Epithelial cell of esophagus (primary cell): ENCODE results near the gene UGT1A7.

Source experiments
- DNase-seq: peaks from one replicate; pipeline ENCODE4 v3.0.0; 2010; ENCODE audit warnings: low read depth
- H3K4me3 ChIP-seq: 2 replicates; pipeline ENCODE4 v1.5.1; 2011; ENCODE audit warnings: mild to moderate bottlenecking, low read length, control low read depth
- CTCF ChIP-seq: IDR thresholded peaks from 2 replicates; pipeline ENCODE4 v1.5.1; 2011; ENCODE audit warnings: low read depth, mild to moderate bottlenecking, low read length, control low read depth, inconsistent platforms; ENCODE audit not compliant: insufficient read depth; ENCODE audit errors: missing control alignments

Gene UGT1A7

GRCh38 chr2:233817995-233818638 is 136.4 kb downstream of the UGT1A7 start:
- no peak for DNase-seq
- no peak for TF ChIP-seq CTCF
- no peak overlapping the region for H3K4me3 ChIP-seq

- TF ChIP-seq CTCF: no peak
- H3K4me3 ChIP-seq: no peak overlapping the region
- DNase-seq: no peak
These were observed 137.2 kb downstream of the UGT1A7 start for GRCh38 chr2:233818639-233819621.

DNA sequence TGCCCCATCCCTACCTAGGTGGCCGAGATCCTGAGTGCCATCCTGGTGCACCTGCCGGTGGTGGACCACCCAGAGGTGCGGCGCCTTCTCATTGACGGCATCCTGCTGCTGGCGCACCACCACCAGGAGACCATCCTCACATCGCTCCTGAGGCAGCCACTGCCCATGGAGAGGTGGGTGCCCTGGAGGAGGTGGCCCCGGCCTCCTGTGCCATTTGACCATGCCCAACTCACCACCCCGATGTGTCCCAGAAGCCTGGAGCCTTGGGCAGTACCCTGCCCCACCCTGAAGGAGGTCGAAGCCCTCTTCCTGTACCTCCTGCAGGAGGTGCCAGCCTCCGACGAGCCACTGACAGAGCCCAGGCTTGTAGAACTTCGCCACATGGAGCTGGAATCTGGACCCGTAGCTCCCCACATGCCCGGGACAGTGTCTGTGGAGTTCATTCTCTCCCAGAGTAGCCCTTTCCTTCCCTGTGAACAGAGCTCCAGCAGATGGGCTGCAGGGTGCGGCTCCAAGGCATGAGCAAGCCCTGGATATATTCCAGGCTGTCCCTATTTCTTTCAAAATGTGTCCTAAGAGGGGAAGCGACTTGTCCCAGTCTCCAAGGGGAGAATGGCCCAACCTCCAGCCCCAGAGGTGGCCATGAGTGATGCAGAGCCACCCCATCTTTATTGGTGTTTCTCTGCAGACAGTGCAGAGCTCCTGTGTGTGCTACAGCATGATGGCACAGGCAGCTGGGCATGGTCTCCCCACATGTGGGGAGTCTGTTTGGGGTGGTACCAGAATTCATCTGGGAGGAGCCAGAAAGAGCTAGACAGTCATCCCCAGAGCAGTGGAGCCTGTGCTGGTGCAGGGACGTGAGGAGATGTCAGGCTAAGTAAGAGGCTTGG is 138.4 kb downstream of the UGT1A7 start:
- DNase-seq: no peak
- TF ChIP-seq CTCF: no peak
- H3K4me3 ChIP-seq: no peak overlapping the region

DNA sequence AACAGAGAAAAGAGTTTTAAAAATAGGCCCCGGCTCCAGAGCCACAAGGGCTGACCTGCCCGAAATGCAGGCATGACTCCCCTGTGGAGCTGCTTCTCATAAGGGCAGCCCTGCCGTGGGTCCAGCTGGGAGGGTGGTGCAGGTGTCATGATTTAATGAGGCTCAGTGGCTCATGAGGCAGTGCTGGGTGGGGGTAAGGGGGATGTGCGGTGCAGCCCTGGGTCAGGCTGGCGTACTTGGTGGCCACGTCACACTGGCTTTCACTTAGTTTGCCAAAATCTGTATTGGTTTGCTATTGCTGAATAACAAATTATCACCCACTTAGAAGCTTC is 139.0 kb downstream of the UGT1A7 start:
- no peak for DNase-seq
- no peak overlapping the region for H3K4me3 ChIP-seq
- no peak for TF ChIP-seq CTCF

- no peak for TF ChIP-seq CTCF
- H3K4me3 ChIP-seq: no peak overlapping the region
- no peak for DNase-seq
These were observed 139.5 kb downstream of the UGT1A7 start for GRCh38 chr2:233821196-233821595.

DNA sequence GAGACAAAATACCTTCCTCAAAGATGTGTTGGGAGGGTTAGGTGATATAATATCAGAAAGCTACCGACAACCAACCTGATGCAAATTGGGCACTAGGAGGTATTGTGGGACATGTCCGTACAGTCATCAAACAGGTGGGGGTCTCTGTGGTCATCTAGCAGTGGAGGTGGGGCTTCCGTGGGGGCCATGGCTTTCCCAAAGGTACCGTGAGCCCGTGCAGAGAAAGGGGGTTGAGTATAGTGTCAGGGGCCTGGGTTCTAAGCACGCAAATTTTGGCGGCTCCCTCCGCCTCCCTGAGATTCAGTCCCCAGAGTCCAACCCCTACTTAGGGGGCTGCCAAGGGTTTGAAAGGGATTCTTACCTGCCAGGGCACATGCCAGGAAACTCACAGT is 140.0 kb downstream of the UGT1A7 start:
- no peak overlapping the region for H3K4me3 ChIP-seq
- no peak for TF ChIP-seq CTCF
- no peak for DNase-seq
